D341Med (cell line): ENCODE data around the gene ACACB.

Experiments used
- DNase-seq: peaks from one replicate; pipeline ENCODE4 v3.0.0; 2012; ENCODE audit warnings: low spot score

The ACACB gene

GRCh38 chr12:109278912-109279311 lies 162.5 kb downstream of the ACACB start:
- no peak for DNase-seq

GRCh38 chr12:109279525-109279924 lies 163.1 kb downstream of the ACACB start:
- no peak for DNase-seq

GRCh38 chr12:109281452-109281851 lies 165.1 kb downstream of the ACACB start:
- no peak for DNase-seq

GRCh38 chr12:109284392-109284791 lies 168.0 kb downstream of the ACACB start:
- no peak for DNase-seq

GRCh38 chr12:109286252-109286651 lies 169.9 kb downstream of the ACACB start:
- no peak for DNase-seq

- DNase-seq, result no peak
Measured at GRCh38 chr12:109286652-109287051, 170.3 kb downstream of the ACACB start.

GRCh38 chr12:109287181-109287580 lies 170.8 kb downstream of the ACACB start:
- DNase-seq, result no peak

GRCh38 chr12:109287811-109288469 lies 171.6 kb downstream of the ACACB start:
- DNase-seq, result no peak

- no peak for DNase-seq
Measured at GRCh38 chr12:109288571-109288970, 172.2 kb downstream of the ACACB start.

- no peak for DNase-seq
Measured at GRCh38 chr12:109289004-109289403, 172.6 kb downstream of the ACACB start.

GRCh38 chr12:109289551-109289950 lies 173.2 kb downstream of the ACACB start:
- DNase-seq, result no peak

GRCh38 chr12:109290061-109290460 lies 173.7 kb downstream of the ACACB start:
- no peak for DNase-seq

GRCh38 chr12:109291117-109291516 lies 174.7 kb downstream of the ACACB start:
- DNase-seq, result no peak

- peak; percentile 91 for DNase-seq
Measured at GRCh38 chr12:109291521-109292341, 175.3 kb downstream of the ACACB start.

GRCh38 chr12:109292342-109292711 lies 175.9 kb downstream of the ACACB start:
- no peak for DNase-seq

- no peak for DNase-seq
Measured at GRCh38 chr12:109293106-109293505, 176.7 kb downstream of the ACACB start.

- no peak for DNase-seq
Measured at GRCh38 chr12:109294286-109294796, 178.0 kb downstream of the ACACB start.

- no peak for DNase-seq
Measured at GRCh38 chr12:109295764-109296425, 179.5 kb downstream of the ACACB start.

GRCh38 chr12:109296431-109296830 lies 180.0 kb downstream of the ACACB start:
- DNase-seq, result no peak

- no peak for DNase-seq
Measured at GRCh38 chr12:109299849-109300248, 183.5 kb downstream of the ACACB start.

GRCh38 chr12:109301643-109302168 lies 185.3 kb downstream of the ACACB start:
- no peak for DNase-seq

- no peak for DNase-seq
Measured at GRCh38 chr12:109302358-109302757, 186.0 kb downstream of the ACACB start.

GRCh38 chr12:109302770-109303169 lies 186.4 kb downstream of the ACACB start:
- DNase-seq, result no peak
